Measurements from ENCODE around the gene RNF223. TPM values are rescaled to one million over a fixed set of nuclear protein-coding genes. Genes with fewer than 3 reads are reported as not detected.
"Not testable (repeated sequence)": the region's sequence is repeated elsewhere in the genome, so short reads cannot be mapped to it uniquely, and the experiment has no call there.

The RNF223 gene
- total RNA-seq, 4 donors from 2014 or later, result not detected

- Histone ChIP-seq H3K27ac (replicated peaks in 1 of 4) (no peak overlapping the region), H3K9me3 (no peaks in the 10 kb centered on the region), H3K4me1 (no peaks in the 10 kb centered on the region), H3K36me3 (peaks cover 0 to 4% (median 0%) of the 10 kb centered on the region in 4 donors), H3K4me3 (no peak overlapping the region), H3K27me3 (no peaks in the 10 kb centered on the region)
- TF ChIP-seq POLR2A (IDR thresholded peaks at IDR 0.05; ENCODE audit: low read depth), result no peak
- no peak for TF ChIP-seq CTCF (IDR thresholded peaks at IDR 0.05)
- TF ChIP-seq EP300 (IDR thresholded peaks at IDR 0.05), result no peak
- no peak for TF ChIP-seq POLR2AphosphoS5 (IDR thresholded peaks at IDR 0.05)
- intact Hi-C loops (cut with DNase I), result no loop called here
- 93% methylated on average over 11 of the region's 11 CpGs for whole genome bisulfite sequencing
- no peak for DNase-seq (ENCODE audit: extremely low spot score)
Measured at GRCh38 chr1:1100296-1100695, 26.2 kb upstream of the RNF223 start.

GRCh38 chr1:1099506-1100183 is 25.5 kb upstream of the RNF223 start:
- intact Hi-C loops (cut with DNase I), result no loop called here

GRCh38 chr1:1098681-1099421 is 24.7 kb upstream of the RNF223 start:
- Histone ChIP-seq H3K4me3 (no peak overlapping the region), H3K27ac (replicated peaks in 1 of 4) (no peak overlapping the region), H3K4me1 (no peaks in the 10 kb centered on the region), H3K27me3 (no peaks in the 10 kb centered on the region), H3K9me3 (no peaks in the 10 kb centered on the region), H3K36me3 (no peaks in the 10 kb centered on the region)
- 89% methylated on average over 18 of the region's 18 CpGs for WGBS
- no peak for TF ChIP-seq POLR2AphosphoS5 (IDR thresholded peaks at IDR 0.05)
- no peak for TF ChIP-seq POLR2A (IDR thresholded peaks at IDR 0.05; ENCODE audit: low read depth)
- TF ChIP-seq CTCF (IDR thresholded peaks at IDR 0.05), result no peak
- no peak for TF ChIP-seq EP300 (IDR thresholded peaks at IDR 0.05)
- no peak for DNase-seq (ENCODE audit: extremely low spot score)
- intact Hi-C loops (cut with DNase I), result no loop called here

More at GRCh38 chr1:1099506-1100183, 25.5 kb upstream of the RNF223 start:
- no peak overlapping the region for H3K27ac ChIP-seq (replicated peaks in 1 of 4)
- H3K36me3 ChIP-seq, result peaks cover 0 to 4% (median 0%) of the 10 kb centered on the region in 4 donors
- TF ChIP-seq CTCF (IDR thresholded peaks at IDR 0.05) (no peak), EP300 (IDR thresholded peaks at IDR 0.05) (no peak), POLR2A (IDR thresholded peaks at IDR 0.05; ENCODE audit: low read depth) (no peak), POLR2AphosphoS5 (IDR thresholded peaks at IDR 0.05) (no peak)
- no peaks in the 10 kb centered on the region for H3K4me1 ChIP-seq
- DNase-seq (ENCODE audit: extremely low spot score), result no peak
- no peak overlapping the region for H3K4me3 ChIP-seq
- WGBS, result 80% methylated on average over 4 of the region's 4 CpGs
- no peaks in the 10 kb centered on the region for H3K9me3 ChIP-seq
- H3K27me3 ChIP-seq, result no peaks in the 10 kb centered on the region

GRCh38 chr1:1096136-1096535 is 22.0 kb upstream of the RNF223 start:
- H3K27ac ChIP-seq (replicated peaks in 1 of 4); H3K4me1 ChIP-seq; H3K9me3 ChIP-seq; intact Hi-C loops (cut with DNase I); DNase-seq (ENCODE audit: extremely low spot score); H3K27me3 ChIP-seq; H3K36me3 ChIP-seq; H3K4me3 ChIP-seq: not testable (repeated sequence)
- WGBS, result 96% methylated on average over 5 of the region's 5 CpGs

- WGBS, result 94% methylated on average over 7 of the region's 7 CpGs
- DNase-seq (ENCODE audit: extremely low spot score), result no peak
- intact Hi-C loops (cut with DNase I), result no loop called here
- H3K9me3 ChIP-seq, result no peaks in the 10 kb centered on the region
- peaks cover 0 to 7% (median 1%) of the 10 kb centered on the region in 4 donors for H3K36me3 ChIP-seq
- no peak overlapping the region for H3K4me3 ChIP-seq
- no peak overlapping the region for H3K27ac ChIP-seq (replicated peaks in 1 of 4)
- TF ChIP-seq POLR2A (IDR thresholded peaks at IDR 0.05; ENCODE audit: low read depth) (no peak), CTCF (IDR thresholded peaks at IDR 0.05) (no peak), EP300 (IDR thresholded peaks at IDR 0.05) (no peak), POLR2AphosphoS5 (IDR thresholded peaks at IDR 0.05) (no peak)
- H3K27me3 ChIP-seq, result no peaks in the 10 kb centered on the region
- H3K4me1 ChIP-seq, result no peaks in the 10 kb centered on the region
Measured at GRCh38 chr1:1094981-1095380, 20.9 kb upstream of the RNF223 start.

Data from esophagus muscularis mucosa (tissue), 4 donors.